Epithelial cell of proximal tubule (primary cell): ENCODE results near the gene DTD1. TPM values are rescaled to one million over a fixed set of nuclear protein-coding genes. Genes with fewer than 3 reads are reported as not detected.

Experiments
- DNase-seq: peaks from one replicate; pipeline ENCODE4 v3.0.0-alpha.2; 2011; ENCODE audit warnings: low read depth
- H3K4me3 ChIP-seq: 2 replicates; pipeline ENCODE4 v1.5.1; 2011; ENCODE audit warnings: low read depth, mild to moderate bottlenecking, low read length
- CTCF ChIP-seq: conservative IDR thresholded peaks from 2 replicates; pipeline ENCODE4 v1.5.1; 2012; ENCODE audit warnings: low read depth, mild to moderate bottlenecking, low read length
- total RNA-seq: library from RNA; depleted of rRNA; stranded (reverse); fragments of >200 nt; gene quantifications from 2 replicates; pipeline ENCODE4 v1.2.3, GENCODE V29; 2015

Gene DTD1
- total RNA-seq, 1 donor from 2014 or later, result 90.3 TPM

- DNase-seq, result peak; percentile 55
- no peak for TF ChIP-seq CTCF
- no peak overlapping the region for H3K4me3 ChIP-seq
Observed at GRCh38 chr20:18657575-18657974, 69.7 kb downstream of the DTD1 start.

- H3K4me3 ChIP-seq, result no peak overlapping the region
- no peak for TF ChIP-seq CTCF
- no peak for DNase-seq
Observed at GRCh38 chr20:18662279-18663040, 74.6 kb downstream of the DTD1 start.

GRCh38 chr20:18663932-18664331, 76.1 kb downstream of the DTD1 start:
- H3K4me3 ChIP-seq, result no peak overlapping the region
- TF ChIP-seq CTCF, result no peak
- no peak for DNase-seq

- TF ChIP-seq CTCF, result no peak
- no peak for DNase-seq
Observed at GRCh38 chr20:18665135-18665534, 77.3 kb downstream of the DTD1 start.

GRCh38 chr20:18666803-18667415, 79.1 kb downstream of the DTD1 start:
- no peak for DNase-seq
- TF ChIP-seq CTCF, result no peak
- H3K4me3 ChIP-seq, result no peak overlapping the region

More at GRCh38 chr20:18665135-18665534, 77.3 kb downstream of the DTD1 start:
- H3K4me3 ChIP-seq, result no peak overlapping the region

- DNase-seq, result no peak
- H3K4me3 ChIP-seq, result no peak overlapping the region
- no peak for TF ChIP-seq CTCF
Observed at GRCh38 chr20:18669241-18670019, 81.6 kb downstream of the DTD1 start.
